GM18868 (cell line): ENCODE results near the gene RHBG.
"Not testable (repeated sequence)": the region's sequence is repeated elsewhere in the genome, so short reads cannot be mapped to it uniquely, and the experiment has no call there.

Experiments
- ATAC-seq: cut with Tn5 transposase; IDR thresholded peaks from one replicate; pipeline ENCODE4 v1.9.1; 2021; ENCODE audit warnings: mild to moderate bottlenecking, moderate library complexity; ENCODE audit not compliant: unreplicated experiment

Gene RHBG

DNA sequence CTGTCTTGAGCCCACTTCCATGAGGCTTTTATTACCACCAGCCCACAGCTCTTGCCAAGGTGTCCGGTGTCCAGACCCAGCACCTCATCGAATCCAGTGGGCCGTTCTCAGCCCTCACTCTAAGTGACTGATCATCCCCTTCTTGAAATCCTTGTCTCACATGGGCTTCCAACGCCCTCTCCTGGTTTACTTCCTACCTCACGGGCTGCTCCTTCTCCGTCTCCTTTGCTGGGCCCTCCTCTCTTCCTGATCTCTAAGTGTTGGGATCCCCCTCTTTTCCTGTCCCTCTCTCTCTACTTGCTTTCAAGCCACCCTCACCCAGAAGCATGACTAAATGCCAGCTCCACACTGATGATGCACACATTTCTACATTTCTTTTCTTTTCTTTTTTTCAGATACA lies 9.0 kb upstream of the RHBG start:
- no peak for ATAC-seq

DNA sequence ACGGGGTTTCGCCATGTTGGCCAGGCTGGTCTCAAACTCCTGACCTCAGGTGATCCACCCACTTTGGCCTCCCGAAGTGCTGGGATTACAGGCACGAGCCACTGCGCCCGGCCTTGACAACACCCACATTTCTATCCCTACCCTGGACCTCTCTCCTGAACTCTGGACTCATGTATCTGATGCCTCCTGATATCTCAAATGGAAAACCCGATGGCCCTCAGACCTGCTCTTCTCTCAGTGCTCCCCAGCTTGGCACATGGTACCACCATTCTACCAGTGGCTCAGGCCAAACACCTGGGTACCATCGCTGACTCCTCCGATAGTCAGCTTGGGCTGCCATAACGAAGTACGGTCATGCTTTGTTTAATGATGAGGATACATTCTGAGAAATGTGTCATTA lies 8.5 kb upstream of the RHBG start:
- no peak for ATAC-seq

DNA sequence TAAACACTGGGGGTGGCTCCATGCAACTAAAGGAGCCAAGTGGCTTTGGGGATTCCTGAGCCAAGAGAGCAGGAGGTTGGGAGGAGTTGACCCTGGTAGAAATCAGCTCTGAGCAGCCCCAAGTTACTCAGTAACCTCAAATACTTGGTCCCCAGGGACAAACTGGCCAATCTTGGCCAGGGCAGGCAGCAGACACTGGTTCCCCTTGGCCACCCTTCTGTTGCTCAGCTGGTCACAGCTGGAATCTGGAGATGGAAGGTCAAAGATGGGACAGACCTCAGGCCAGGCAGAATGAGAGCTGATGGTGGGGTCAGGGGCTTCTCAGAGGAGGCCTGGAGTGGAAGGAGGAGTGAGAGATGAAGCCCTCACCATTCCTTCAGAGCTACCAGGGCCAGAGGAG lies 3.3 kb upstream of the RHBG start:
- no peak for ATAC-seq

DNA sequence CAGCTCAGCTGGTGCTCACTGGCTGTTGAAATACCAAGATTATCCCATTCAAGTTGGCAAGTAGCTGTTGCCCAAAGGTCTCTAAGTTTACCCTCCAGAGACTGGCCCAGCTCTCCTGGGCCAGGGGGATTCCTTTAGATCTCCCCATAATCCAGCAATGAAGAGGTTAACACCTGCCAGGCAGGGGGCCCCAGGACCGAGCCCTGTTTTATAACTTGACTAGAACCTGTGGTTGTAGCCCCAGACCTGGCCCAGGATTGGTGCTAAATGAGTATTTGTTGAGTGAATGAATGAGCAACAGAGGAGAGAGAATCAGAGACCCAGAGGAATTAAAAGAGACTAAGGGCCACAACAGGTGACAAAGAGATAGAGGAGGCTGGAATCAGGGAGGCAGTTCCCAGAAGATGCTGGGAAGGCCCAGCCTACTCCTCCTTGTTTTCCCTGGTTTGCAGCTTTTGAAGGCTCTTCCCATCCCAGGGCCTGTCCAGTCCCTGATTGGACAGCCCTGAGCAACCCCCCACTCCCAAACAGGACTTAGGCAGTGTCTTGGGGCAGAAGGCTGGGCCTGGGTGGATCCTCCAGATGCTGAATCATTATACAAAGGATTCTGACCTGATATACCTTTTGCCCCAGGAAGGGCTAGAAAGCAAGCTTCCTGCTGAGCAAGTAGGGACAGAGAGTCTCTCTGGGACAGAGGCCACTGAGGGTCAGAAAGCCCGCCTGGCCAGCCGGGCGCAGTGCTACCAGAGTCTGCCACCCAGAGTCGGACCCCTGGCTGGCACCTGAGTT lies 2.4 kb upstream of the RHBG start:
- no peak for ATAC-seq

DNA sequence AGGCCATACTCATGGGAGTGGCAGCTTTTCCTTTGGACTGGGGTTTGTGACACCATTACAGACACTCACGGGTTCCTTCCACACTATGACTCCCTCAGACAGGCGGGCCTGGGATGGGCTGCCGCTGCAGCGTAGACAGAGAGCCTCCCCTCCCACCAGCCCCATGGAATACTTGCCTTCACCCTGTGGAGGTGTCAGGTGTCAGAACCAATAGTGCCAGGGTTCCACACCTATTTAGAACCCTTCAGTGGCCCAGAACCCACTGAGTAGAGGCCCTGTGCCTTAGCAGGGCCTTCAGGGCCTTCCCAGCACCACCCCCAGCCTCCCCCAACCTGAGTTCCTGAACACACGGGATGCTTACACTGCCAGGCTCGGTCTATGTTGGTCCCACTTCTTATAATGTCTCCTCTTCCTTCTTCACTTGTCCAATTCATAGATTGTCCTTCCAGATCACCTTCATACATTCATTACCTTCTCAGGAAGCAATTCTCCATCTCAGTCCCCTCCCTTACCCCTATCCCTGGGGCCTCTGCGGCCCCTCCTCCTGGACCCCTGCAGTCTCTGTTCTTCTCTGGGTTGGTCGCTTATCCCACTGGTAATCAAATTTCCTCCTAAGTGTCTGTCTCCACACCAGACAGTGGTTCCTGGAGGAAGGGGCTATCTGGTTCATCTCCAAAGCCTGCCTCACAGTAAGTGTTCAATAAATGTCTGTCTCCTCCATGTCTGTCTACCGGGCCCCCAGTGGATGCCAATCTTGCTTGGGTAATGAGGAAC lies 1.4 kb upstream of the RHBG start:
- no peak for ATAC-seq

DNA sequence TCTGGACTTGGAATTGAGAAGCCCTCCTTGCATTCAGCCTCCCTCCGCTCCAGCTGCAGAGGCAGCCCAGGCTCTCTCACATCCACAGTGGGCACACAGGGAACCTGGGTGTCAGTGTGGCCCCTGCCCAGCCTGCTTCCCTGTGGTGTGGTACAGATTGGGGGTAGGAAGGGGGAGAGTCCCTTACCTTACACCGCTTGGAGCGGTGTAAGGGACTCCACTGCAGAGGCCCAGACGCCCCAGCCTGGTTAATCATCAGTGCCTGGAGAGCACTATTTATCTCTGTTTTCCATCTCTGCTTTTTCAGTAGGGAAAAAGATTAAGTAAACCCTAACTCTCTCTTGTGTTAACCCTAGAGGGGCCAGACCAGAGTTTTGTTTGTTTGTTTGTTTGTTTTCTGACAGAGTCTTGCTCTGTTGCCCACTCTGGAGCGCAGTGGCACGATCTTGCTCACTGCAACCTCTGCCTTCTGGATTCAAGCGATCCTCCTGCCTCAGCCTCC lies 803 bp upstream of the RHBG start:
- no peak for ATAC-seq

DNA sequence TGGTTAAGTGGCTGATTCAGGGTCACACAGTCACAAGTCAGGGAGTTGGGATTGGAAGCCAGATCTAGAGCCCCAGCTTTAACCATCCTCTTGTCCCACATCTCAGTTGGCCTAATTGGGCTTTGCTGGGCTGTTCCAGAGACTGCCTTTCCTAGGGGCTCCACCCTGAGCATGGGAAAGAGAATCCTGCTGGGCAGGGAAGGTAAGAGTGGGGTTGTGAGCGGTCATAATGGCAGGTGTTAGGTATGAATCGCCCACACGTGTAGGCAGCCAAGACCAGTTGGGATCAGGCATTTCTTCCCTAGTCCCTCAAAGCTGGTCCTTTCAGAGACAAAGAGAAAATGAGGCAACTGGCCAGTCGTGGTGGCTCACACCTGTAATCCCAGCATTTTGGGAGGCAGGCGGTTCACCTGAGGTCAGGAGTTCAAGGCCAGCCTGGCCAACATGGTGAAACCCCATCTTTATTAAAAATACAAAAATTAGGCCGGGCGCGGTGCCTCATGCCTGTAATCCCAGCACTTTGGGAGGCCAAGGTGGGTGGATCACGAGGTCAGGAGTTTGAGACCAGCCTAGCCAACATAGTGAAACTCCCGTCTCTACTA lies 775 bp downstream of the RHBG start:
- ATAC-seq: not testable (repeated sequence)

DNA sequence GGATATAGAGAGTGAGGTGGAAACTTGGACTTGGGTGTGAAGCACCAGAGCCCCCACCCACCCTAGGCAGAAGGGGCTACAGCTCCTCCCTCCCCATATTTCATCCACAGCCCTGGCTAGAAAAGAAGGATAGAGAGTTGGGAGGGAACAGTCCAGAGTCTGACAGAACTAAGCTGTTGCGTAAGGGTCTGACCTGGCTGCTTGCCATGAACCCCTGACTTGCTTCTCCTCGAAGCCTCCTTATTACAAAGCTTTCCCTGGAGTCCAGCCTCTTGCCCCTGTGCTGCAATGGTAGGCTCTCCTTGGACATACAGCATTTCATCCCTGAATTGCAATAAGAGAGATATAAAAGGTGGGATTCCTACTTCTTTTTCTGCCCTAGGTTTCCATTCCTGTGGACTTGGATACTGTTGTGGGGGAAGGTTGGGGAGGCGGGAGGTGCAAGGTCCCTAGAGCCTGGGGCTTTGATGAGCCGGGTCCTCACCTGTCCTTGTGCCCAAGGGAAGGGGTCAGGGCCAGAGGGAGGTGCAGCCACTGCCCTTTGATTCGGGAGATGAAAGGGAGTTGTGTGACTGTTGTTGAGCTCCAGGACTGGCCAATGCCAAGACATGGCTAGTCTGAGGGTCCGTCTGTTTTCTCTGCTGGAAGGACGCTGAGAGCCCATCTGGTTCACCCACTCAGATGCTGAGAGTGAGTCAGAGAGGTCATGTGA lies 2.7 kb downstream of the RHBG start:
- no peak for ATAC-seq

DNA sequence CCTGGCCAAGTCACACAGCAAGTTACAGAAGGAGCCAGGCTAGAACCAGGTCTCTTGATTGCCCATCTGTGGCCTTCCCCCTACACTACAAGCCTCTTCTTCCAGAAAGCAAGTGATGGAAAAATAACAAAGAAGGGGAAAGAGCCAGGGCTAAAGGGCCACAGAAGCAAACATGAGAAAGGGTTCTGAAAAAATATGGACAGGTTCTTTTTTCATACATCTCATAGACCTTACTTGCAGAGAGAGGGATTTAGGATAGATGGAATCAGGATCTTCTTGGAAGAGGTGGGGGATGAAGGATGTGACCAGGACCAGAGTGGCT lies 3.2 kb downstream of the RHBG start:
- ATAC-seq: no peak

DNA sequence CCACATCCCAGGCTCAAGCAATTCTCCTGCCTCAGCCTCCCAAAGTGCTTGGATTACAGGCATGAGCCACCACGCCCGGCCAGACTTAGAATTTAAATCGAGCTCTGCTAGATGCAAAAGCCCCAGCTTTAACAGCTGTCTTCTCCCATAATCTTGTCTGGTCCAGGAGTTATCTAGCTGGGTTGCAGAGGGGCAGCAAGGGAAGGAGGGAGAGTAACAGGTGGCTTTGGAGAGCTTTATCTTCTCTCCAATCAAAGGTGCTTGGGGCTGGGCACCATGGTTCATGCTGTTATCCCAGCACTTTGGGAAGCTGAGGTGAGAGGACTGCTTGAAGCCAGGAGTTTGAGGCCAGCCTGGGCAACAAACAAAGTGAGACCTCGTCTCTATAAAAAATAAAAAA lies 3.9 kb downstream of the RHBG start:
- no peak for ATAC-seq

DNA sequence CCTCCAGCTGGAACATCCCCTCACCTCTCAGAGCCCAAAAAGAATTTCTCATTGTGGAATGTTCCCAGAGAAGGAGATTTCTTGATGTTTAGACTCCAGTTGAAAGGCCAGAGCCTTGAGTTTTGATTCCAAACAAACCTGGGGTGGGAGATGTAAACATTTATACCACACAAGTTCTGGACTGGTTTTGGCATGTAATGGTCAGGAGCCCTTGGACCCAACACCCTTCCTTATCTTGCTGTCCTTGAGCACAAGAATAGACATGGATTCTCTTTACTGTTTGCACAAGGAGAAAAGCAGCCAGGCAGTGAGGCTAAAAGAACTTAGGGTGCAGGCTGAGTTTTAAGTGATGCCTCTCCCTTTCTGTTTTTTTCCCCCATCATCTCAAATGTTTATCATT lies 4.5 kb downstream of the RHBG start:
- no peak for ATAC-seq

DNA sequence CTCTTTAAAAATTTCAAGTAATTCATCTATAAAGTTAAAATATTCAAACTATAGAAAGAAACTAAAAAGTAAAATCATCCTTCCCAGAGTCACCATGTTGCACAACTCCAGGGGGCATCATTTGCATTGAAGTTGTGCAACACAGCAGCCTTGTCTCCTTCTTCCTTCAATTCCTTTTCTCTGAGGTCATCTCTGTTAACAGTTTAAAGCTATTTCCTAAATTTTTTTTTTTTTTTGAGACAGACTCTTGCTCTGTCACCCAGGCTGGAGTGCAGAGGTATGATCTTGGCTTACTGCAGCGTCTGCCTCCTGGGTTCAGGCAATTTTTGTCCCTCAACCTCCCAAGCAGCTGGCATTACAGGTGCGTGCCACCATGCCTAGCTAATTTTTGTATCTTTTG lies 7.1 kb downstream of the RHBG start:
- no peak for ATAC-seq

DNA sequence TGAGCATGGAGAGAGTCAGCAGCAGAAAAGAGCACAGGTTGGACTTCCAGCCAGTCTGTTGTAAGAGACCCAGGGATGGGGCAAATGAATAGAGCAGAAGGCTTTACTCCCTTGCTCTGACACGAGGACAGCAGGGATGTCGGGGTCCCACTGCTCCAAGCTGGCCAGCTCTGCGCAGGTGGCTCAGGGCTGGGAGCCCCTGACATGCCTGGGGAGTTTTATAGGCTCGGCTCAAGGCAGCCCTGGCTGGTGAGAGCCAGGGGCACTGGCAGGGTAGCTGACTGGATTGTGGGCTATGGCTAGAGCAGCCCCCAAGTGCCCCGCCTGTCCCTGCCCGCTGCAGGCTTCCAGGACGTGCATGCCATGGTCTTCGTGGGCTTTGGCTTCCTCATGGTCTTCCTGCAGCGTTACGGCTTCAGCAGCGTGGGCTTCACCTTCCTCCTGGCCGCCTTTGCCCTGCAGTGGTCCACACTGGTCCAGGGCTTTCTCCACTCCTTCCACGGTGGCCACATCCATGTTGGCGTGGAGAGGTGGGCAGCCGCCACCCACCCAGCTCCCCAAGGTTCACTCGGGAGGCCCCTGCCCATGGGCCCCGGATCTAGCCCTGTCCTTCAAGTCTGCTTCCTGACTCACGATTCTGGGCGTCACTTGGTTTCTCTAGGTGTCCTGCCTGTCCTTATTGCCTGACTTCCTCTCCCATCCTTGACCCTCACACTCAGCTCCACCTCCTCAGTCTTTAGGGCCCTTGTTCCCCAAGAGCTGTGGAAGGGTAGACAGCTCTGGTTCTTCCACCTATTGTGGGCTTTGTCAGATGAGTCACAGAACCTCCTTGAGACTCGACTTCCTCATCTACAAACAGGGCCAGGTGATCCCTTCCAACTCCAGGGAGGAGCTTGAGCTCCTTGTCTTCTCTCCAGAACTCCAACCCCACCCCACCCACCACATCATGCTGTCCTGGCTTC lies 8.2 kb downstream of the RHBG start:
- no peak for ATAC-seq

DNA sequence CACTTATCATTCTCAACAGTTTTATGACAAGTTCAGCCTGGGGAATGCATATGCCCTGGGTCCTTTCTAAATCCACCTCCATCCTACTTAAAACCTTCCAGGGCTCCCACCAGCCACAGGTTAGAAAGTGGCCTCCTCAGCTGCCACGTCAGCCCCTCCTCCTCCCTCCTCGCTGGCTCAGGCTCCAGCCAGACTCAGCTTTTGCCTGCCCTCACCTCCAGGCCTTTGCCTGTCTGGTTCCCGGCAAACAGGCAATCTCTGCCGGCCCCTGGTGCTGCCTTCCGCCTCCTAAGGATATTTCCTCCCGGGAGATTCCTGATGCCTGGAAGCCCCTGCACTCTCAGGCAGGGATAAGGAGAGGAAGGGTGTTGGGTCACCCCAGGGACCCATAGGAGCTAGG lies 9.5 kb downstream of the RHBG start:
- ATAC-seq: no peak

DNA sequence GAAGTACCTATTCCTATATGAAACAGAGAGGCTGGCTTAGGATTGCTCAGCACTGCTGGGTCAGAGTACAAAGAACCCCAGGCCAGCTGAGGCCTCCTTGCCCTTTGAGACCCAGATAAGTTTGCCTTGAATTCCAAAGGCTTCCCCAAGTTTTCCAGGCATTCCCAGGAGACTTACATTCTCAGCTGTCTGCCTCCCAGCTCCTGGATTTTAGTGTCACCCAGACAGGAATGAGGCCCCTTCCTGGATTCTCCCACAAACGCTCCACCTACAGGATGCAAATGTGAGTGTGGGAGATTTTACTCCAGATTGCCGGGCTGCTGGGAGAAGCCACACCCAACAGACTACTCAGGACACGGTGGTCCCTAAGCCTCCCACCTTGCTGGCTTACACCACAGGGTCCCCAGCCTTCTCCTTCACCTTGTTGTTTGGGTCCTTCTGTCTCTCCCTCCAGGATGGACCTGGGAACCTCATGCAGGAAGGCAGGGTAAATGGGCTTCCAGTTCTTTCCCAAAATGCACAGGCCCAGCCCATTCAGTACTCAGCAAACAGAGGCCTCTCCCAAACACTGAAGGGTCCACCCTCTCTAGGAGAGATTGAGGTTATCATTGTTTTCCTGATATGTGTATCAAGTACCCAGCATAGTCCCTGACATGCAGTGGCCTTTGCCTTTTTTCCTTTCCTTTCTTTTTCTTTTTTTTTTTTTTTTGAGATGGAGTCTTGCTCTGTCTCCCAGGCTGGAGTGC lies 10.6 kb downstream of the RHBG start:
- ATAC-seq: no peak

DNA sequence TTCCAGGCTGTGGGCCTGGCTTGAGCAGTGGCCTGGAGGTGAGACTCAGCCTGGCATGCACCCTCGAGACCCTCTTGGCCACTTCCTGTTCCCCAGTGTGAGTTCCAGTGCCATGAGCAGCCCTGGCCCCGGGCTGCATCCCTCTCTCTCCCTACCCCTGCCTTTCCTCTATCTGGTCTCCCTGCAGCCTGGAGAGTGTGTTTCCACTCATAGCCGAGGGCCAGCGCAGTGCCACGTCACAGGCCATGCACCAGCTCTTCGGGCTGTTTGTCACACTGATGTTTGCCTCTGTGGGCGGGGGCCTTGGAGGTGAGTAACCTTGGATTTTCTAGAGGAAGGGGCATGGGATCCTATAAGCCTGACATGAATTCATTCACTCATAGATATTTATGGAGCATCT lies 13.6 kb downstream of the RHBG start:
- ATAC-seq: no peak

DNA sequence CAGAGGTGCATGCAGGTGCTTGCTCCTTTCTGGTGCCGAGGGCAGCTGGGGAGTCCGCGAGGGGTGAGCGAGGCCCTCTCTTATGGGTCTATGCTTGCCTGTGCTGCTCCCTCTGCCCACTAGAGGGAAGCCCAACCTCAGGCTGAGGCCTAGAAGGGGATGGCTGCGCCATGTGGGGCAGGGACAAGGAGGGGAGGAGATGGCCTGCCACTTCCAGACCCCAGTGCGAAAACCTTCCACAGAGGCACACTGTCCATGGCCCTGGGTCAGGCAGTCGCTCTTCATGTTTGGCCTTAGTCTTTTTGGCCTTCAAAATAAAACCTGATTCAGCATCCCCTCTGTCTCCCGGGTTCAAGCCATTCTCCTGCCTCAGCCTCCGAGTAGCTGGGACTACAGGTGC lies 14.0 kb downstream of the RHBG start:
- ATAC-seq: peak; percentile 60

DNA sequence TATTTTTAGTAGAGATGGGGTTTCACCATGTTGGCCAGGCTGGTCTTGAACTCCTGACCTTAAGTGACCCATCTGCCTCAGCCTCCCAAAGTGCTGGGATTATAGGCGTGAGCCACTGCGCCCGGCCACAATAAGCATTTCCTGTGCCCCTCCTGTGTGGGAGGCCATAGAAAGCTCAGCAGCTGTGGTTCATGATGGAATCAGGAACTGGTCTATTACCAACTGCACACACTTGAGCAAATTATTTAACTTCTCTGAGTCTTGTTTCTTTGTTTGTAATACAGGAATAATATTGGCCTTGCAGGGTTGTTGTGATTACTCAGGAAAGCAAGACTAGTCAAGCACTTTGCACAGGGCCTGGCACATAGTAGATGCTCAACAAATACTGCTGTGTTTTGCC lies 15.0 kb downstream of the RHBG start:
- ATAC-seq: no peak

DNA sequence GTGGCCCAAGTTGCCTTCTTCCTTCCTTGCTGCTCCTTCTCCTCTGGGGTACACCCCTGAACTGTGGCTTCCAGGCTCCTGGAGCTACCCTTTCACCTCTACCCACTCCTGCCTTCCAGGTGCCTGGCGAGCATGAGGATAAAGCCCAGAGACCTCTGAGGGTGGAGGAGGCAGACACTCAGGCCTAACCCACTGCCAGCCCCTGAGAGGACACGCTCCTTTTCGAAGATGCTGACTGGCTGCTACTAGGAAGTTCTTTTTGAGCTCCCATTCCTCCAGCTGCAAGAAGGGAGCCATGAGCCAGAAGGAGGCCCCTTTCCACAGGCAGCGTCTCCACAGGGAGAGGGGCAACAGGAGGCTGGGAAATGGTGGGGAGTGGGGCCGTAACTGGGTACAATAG lies 15.6 kb downstream of the RHBG start:
- ATAC-seq: no peak
